ENCODE data around the gene NLRP10. TPM values are rescaled to one million over a fixed set of nuclear protein-coding genes. Genes with fewer than 3 reads are reported as not detected.

Gene NLRP10
- total and polyA plus RNA-seq, 2 donors from 2014 or later = not detected

DNA sequence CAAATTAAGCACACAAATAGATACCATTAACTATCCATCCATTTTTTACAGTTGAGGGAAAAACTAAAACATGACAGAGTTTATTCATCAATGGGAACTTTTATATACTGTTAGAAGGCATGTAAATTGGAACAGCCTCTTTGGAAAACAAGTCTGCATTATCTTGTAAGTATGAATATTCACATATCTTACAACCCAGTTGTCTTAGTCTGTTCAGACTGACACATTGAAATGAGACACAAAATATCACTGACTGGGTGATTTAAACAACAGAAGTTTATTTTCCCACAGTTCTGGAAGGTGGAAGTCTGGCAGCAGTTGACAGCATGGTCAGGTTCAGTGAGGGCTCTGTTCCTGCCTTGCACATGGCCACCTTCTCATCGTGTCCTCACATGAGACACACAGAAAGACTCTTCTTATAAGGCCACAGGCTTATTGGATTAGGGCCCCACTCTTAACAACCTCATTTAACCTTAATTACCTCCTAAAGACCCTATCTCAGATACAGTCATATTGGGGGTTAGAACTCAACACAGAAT is 16.4 kb upstream of the NLRP10 start:
- Histone ChIP-seq H3K27ac (ENCODE audit: low read depth in 2 of 2, low read length in 2 of 2) (no peak overlapping the region), H3K27me3 (ENCODE audit: control insufficient read depth, insufficient read depth, low read length) (no peaks in the 10 kb centered on the region), H3K4me1 (ENCODE audit: control insufficient read depth in 2 of 3, insufficient read depth in 2 of 3, low read depth in 1 of 3, low read length in 3 of 3) (no peaks in the 10 kb centered on the region), H3K4me3 (ENCODE audit: low read length in 3 of 3) (no peak overlapping the region), H3K9me3 (ENCODE audit: control insufficient read depth in 2 of 3, insufficient read depth in 1 of 3, low read length in 3 of 3) (no peaks in the 10 kb centered on the region), H3K36me3 (ENCODE audit: control insufficient read depth in 2 of 3, insufficient read depth in 3 of 3, low read length in 3 of 3) (no peaks in the 10 kb centered on the region), H3K9ac (ENCODE audit: low read length in 3 of 3) (no peak overlapping the region)
- FAIRE-seq (no peak), DNase-seq (no peak)
- no peak for TF ChIP-seq CTCF (IDR thresholded peaks at IDR 0.05; ENCODE audit: borderline replicate concordance, extremely low read depth, insufficient read depth)
- intact Hi-C loops (cut with DNase I) = loop anchor here (10.0 kb wide), 1 partner anchor 87 kb away; no protein-coding TSS in a partner anchor

GRCh38 chr11:7977232-7977917 is 12.1 kb upstream of the NLRP10 start:
- H3K4me3 ChIP-seq (ENCODE audit: low read length in 3 of 3) = peak overlapping the region in 1 of 3 donors; percentile 15
- no peaks in the 10 kb centered on the region for H3K4me1 ChIP-seq (ENCODE audit: control insufficient read depth in 2 of 3, insufficient read depth in 2 of 3, low read depth in 1 of 3, low read length in 3 of 3)
- no peaks in the 10 kb centered on the region for H3K36me3 ChIP-seq (ENCODE audit: control insufficient read depth in 2 of 3, insufficient read depth in 3 of 3, low read length in 3 of 3)
- FAIRE-seq (no peak), DNase-seq (no peak)
- no peak for TF ChIP-seq CTCF (IDR thresholded peaks at IDR 0.05; ENCODE audit: borderline replicate concordance, extremely low read depth, insufficient read depth)
- H3K27ac ChIP-seq (ENCODE audit: low read depth in 2 of 2, low read length in 2 of 2) = no peak overlapping the region
- no peaks in the 10 kb centered on the region for H3K27me3 ChIP-seq (ENCODE audit: control insufficient read depth, insufficient read depth, low read length)
- no peak overlapping the region for H3K9ac ChIP-seq (ENCODE audit: low read length in 3 of 3)
- intact Hi-C loops (cut with DNase I) = no loop called here
- H3K9me3 ChIP-seq (ENCODE audit: control insufficient read depth in 2 of 3, insufficient read depth in 1 of 3, low read length in 3 of 3) = no peaks in the 10 kb centered on the region

GRCh38 chr11:7974668-7975067 is 9.4 kb upstream of the NLRP10 start:
- H3K9ac ChIP-seq (ENCODE audit: low read length in 3 of 3) = no peak overlapping the region
- intact Hi-C loops (cut with DNase I) = no loop called here
- no peak overlapping the region for H3K4me3 ChIP-seq (ENCODE audit: low read length in 3 of 3)
- no peak for TF ChIP-seq CTCF (IDR thresholded peaks at IDR 0.05; ENCODE audit: borderline replicate concordance, extremely low read depth, insufficient read depth)
- H3K27me3 ChIP-seq (ENCODE audit: control insufficient read depth, insufficient read depth, low read length) = no peaks in the 10 kb centered on the region
- FAIRE-seq = no peak
- H3K27ac ChIP-seq (ENCODE audit: low read depth in 2 of 2, low read length in 2 of 2) = no peak overlapping the region
- no peaks in the 10 kb centered on the region for H3K36me3 ChIP-seq (ENCODE audit: control insufficient read depth in 2 of 3, insufficient read depth in 3 of 3, low read length in 3 of 3)
- H3K9me3 ChIP-seq (ENCODE audit: control insufficient read depth in 2 of 3, insufficient read depth in 1 of 3, low read length in 3 of 3) = no peaks in the 10 kb centered on the region
- no peaks in the 10 kb centered on the region for H3K4me1 ChIP-seq (ENCODE audit: control insufficient read depth in 2 of 3, insufficient read depth in 2 of 3, low read depth in 1 of 3, low read length in 3 of 3)
- no peak for DNase-seq
